Ammon's horn (tissue), 1 donor: ENCODE results near the gene SCGB3A2.
A peak's percentile ranks its signal among the peaks of the same experiment; 100 is the strongest.

Experiments used
- DNase-seq: peaks from one replicate; pipeline ENCODE4 v3.0.0-alpha.2; 2016; ENCODE audit warnings: low spot score

SCGB3A2 gene

DNA sequence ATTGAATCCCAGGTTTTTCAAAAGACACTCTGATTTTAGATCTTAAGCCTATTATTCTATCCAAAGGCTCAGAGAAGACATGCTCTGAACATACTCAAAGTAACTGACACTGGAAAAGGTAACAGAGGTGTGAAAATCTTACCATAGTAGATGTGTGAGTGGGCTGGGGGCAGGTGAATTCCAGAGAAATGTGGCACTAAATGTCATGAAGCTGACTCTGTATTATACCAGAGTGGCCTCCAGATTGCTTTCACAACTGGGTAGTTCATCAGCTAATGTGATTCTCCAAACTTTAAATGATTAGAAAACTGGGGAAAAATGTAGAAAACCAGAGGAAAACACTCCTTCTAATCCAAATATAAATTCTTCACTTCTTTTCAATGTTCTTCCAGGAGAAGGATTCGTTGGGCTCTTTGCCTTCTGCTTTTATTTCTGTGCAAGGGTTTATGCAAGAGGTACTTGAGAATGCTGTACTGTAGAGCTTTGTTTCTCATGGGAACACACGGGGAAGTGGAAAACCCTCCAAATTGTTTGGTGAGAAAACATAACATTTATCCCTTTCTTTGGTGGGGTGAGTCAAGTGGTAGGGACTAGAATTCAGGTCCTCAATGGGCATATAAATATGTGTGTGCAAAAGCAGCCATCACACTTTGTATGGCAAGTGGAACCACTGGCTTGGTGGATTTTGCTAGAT is at the start of gene SCGB3A2:
Gene SCGB3A2, plus strand, starts transcription at position 646 of the 694 bp plus-strand sequence. CDS start 93 bp downstream, outside the sequence.
- DNase-seq: no peak

DNA sequence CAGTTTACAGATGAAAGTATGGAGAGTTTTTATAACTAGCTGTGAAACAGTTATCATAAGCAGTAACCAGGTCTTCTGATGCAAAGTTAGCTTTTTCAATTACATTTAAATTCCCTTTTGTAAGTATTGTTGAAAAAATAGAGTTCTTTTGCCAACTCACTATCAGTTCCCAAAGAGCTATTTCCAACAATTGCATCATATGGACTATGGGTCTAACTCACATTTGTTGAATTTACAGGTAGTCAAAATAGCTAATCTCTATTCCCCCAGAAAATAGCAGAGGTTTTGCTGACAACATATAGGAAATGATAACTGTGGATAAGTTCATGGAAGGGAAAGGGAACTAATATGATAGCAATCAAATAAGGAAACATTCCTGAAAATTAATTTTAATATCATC is 48.5 kb upstream of the SCGB3A2 start:
- DNase-seq: no peak

DNA sequence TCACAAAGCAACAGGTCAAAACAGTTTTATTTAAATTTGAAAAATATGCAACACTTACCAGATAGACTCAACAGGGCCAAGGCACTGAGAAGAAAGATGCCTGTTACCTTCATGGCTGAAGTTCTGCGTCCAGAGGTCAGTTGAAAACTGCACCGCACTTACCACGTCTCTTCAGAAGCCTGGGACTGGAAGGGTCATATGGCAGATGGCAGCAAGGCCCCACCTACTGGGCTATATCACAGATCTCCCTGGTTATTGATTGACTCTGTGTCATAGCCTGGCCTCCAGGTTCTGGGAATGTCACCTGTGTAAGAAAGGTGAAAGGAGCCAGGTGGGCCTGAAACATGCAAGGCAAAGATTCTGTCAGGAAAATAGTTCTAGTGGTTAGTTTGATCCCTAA is 47.0 kb upstream of the SCGB3A2 start, which contains the start of gene SPINK1:
Gene SPINK1, minus strand, starts transcription at position 207 of the 400 bp plus-strand sequence. Its CDS starts 94 bp downstream, at position 113.
- no peak for DNase-seq

DNA sequence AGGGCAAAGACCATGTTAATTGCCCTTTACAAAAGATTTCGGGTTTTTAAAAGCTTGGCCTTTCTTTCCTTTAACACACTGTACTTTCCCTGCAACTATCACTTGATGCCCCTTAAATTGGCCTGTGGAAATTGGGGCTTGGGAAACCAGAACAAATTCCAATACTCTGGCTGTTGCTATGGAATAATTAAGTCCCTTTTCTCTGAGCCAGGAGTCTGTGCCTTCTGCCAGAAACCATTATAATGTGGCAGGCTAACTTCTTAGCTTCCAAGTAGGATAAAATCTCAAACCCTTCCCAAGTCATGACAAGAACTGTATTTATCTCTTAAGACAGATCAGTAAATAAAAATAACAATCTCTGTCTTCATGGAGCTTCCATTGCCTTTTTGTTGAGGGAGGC is 46.0 kb upstream of the SCGB3A2 start:
- no peak for DNase-seq

DNA sequence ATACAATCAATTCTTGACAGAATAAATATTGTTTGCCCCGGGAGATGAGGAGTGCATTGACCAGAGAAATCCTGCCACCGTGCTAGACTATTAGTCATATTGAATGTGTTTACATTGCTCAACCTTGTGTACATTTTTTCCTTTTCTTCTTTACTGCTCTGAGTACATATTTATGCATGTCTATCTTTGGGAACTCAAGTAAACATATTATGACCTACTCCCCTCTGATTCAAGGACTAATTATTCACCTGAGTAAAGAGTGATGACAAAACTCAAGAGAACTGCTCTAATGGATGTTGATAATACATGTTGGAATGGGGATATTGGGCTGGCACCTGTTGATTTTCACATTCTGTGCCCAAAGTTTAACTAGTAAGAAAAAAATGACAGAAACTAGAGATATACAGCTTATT is 43.1 kb upstream of the SCGB3A2 start:
- no peak for DNase-seq

DNA sequence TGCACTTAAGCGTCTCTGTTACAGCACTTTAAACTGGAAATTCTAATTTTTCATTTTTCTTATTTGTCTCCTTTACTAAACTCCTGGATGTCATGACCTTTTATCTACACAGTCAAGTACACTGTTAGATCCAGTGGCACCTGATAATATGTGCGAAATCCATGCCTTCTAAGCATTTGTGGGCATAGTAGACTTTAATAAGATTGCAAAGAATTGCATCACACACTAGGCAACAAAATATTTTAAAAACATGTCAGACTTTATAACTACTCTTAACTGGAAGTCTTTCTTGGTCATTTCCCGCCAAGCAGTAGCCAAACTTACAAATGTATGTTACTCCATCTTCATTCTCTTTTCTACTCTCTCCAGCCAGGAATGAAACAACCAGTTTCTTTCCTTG is 42.1 kb upstream of the SCGB3A2 start:
- no peak for DNase-seq

- no peak for DNase-seq
Observed at GRCh38 chr5:147842869-147843268, 35.6 kb upstream of the SCGB3A2 start.

DNA sequence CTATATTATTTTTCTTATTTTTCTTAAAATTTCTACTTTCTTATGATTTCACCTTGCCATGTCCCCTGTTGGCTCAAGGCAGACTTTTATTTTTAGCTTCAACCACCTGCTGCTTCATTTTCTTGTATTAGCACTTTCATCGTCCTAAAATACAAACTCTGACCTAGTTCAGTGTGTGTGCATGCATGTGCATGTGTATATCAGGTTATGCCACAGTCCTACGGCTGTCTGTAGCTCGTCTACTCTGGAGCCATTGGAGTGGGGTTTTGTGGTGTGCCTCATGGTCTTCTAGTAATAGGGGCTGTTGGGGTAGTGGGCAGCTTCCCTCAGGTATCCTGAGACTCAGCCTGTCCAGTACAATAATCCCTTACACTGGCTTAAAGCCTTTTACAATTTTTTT is 33.7 kb upstream of the SCGB3A2 start:
- DNase-seq: no peak

DNA sequence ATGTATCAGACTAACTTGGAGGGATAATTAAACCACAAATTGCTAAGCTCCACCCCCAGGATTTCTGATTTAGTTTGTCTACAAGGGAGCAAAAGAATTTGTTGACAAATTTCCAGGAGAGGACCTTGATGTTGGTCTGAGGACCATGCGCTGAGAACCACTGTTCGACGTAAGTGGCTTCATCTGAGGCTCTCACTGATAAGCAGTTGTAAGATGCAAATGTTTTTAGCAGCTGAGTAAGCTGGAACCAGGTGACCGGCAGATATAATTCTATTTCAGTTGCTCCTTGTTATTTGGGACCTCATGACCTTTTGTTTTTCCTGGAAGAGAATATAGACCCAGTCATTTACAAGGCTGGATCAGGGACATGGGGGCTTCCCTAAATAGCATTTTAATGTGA is 32.9 kb upstream of the SCGB3A2 start:
- DNase-seq: no peak

GRCh38 chr5:147849226-147849625 is 29.3 kb upstream of the SCGB3A2 start:
- no peak for DNase-seq

GRCh38 chr5:147851578-147851977 is 26.9 kb upstream of the SCGB3A2 start:
- no peak for DNase-seq

DNA sequence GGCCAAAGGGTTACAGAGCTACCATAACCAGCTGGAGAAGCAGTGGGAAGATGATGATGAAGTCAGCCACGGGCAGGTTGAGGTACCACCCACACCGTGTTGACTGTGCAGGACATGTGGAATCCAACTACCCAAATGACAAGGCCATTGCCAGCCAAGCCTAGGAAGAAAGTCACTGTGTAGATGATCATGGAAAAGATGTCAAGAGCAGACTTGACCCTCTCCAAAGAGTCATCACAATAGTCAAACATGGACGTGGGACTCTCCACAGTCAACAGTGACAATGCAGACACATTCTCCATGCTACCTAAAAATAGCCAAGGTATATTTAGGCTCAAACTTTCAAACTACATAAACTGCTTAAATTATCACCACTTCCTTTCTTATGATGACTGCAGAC is 26.1 kb upstream of the SCGB3A2 start:
- no peak for DNase-seq

DNA sequence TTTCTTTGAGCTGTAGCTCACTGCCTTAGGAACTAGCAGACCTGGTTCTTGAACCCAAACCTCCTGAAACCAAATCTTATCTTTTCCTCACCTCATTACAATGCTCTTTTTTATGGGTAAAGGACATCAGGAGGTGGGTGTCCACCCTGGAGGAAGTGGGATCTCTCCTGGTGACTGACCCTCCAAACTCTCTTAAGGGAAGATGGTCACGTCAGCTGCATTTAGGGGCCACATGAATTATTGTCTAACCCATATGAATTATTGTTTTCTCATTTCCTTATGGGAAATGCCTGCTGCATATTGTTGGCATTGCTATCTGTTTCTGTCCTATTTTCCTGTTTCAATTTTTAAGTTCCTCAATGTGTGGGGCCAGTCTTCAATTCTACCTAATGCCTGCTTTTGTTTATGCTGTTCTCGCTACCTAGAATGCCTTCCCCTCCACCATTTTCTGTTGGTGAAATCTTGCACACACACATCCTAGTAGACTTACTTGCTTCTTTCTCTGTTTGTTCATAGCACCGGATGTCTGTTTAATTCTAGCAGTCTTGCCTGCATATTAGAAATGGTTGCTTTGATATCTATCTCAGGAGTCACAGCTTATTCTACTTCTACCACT is 25.0 kb upstream of the SCGB3A2 start:
- no peak for DNase-seq

- no peak for DNase-seq
Observed at GRCh38 chr5:147854331-147854730, 24.2 kb upstream of the SCGB3A2 start.

GRCh38 chr5:147854894-147855773 is 23.4 kb upstream of the SCGB3A2 start:
- no peak for DNase-seq

- DNase-seq: no peak
Observed at GRCh38 chr5:147855774-147856069, 22.8 kb upstream of the SCGB3A2 start.

DNA sequence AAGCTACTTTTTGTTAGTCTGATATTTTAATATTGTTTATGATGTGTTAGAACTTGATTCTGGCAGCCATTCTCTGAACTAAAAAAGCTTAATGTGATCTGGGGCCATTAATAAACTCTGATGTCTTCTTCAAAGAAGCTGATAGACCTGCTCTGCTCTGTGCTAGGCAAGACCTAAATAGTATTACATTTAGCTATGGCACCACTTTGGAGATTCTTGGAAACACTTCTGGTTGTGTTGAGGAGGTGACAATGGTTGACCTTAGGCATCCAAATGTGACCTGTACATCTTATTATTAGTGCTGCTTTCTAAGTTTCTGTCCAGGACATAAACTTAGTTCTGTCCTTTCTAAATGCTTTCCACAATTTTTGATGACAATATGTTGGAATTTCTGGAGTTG is 21.7 kb upstream of the SCGB3A2 start:
- no peak for DNase-seq

DNA sequence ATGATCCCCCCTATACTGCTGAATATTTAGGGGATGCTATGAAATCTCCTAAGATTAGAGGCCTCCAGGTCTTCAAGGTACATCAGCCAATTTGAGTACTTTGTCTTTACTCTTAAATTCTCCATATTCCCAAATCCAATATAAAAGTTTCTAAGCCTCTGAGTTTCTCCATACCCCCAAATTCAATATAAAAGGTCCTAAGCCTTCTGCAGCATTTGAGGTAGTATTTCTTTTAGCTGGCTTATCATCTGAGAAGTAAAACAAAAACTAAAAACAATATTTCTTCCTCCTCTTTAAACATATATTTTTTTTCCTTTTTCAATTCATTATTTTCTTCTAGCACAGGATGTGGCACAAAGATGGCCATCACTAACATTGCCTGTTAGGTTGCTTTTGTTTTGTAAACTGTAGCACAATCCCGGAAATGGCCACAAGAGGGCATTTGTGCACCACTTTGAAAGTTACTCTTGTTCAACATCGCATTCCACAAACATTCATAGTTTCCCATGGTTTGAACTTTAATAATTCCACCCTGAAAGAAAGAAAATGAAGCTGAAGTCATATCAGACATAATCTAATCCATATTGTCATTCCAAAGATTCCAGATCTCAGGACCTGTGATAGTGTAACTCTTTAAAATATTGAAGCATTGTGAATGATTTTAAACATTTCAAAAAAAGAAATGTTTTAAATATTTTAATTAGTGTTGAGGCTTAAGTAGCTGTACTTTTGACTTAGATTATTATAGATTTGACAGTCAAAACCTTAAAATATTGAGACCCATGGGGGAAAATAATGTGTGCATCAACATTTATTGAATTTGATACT is 21.0 kb upstream of the SCGB3A2 start:
- DNase-seq: peak; percentile 68

- DNase-seq: no peak
Observed at GRCh38 chr5:147858565-147858964, 19.9 kb upstream of the SCGB3A2 start.

DNA sequence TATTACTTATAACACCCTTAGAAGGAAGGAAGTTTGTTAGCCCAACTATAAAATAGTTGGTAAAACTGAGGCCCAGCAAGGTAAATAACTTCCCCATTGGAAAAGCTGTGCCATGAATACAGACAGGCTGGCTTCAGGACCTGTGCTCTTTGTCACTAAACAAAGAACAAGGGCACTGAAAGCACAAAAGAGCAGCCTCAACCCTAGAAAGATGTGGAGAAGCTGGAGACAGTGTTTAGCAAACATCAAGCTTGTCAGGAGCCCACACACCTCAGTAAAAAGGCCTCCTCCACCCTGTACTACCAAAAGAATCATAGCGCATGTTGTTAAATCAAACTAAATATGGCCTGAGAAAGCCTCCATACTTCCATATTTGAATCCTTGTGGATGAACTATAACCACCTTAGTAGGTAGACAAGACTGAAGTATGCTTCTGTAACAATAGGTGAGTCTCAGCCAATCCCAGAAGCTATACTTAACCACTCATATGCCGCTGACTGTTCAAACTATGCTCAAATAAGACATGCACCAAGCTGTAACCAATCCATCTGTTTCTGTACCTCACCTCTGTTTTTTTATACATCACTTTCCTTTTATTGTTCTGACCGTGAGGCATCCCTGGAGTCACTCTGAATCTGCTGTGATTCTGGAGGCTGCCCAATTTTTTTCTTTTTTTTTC is 18.4 kb upstream of the SCGB3A2 start:
- DNase-seq: no peak

GRCh38 chr5:147860641-147861025 is 17.9 kb upstream of the SCGB3A2 start:
- DNase-seq: no peak
